Measurements from ENCODE around the gene JOSD1. TPM values are rescaled to one million over a fixed set of nuclear protein-coding genes. Genes with fewer than 3 reads are reported as not detected.

The JOSD1 gene
- total RNA-seq, 1 donor from 2014 or later, result 64.8 TPM

- no peak for DNase-seq (ENCODE audit: extremely low read depth, low read depth, low spot score)
Observed at GRCh38 chr22:38715176-38715764, 14.5 kb upstream of the JOSD1 start.

- DNase-seq (ENCODE audit: extremely low read depth, low read depth, low spot score), result no peak
Observed at GRCh38 chr22:38713921-38714320, 13.2 kb upstream of the JOSD1 start.

- no peak for DNase-seq (ENCODE audit: extremely low read depth, low read depth, low spot score)
Observed at GRCh38 chr22:38712486-38713207, 11.9 kb upstream of the JOSD1 start.

- DNase-seq (ENCODE audit: extremely low read depth, low read depth, low spot score), result no peak
Observed at GRCh38 chr22:38710866-38711265, 10.1 kb upstream of the JOSD1 start.

GRCh38 chr22:38710351-38710750 lies 9.6 kb upstream of the JOSD1 start:
- DNase-seq (ENCODE audit: extremely low read depth, low read depth, low spot score), result no peak

- no peak for DNase-seq (ENCODE audit: extremely low read depth, low read depth, low spot score)
Observed at GRCh38 chr22:38709306-38709705, 8.6 kb upstream of the JOSD1 start.

GRCh38 chr22:38707984-38708383 lies 7.2 kb upstream of the JOSD1 start:
- no peak for DNase-seq (ENCODE audit: extremely low read depth, low read depth, low spot score)

GRCh38 chr22:38707346-38707745 lies 6.6 kb upstream of the JOSD1 start:
- DNase-seq (ENCODE audit: extremely low read depth, low read depth, low spot score), result no peak

GRCh38 chr22:38706901-38707195 lies 6.1 kb upstream of the JOSD1 start:
- DNase-seq (ENCODE audit: extremely low read depth, low read depth, low spot score), result no peak

GRCh38 chr22:38706101-38706900 lies 5.6 kb upstream of the JOSD1 start:
- no peak for DNase-seq (ENCODE audit: extremely low read depth, low read depth, low spot score)

- DNase-seq (ENCODE audit: extremely low read depth, low read depth, low spot score), result peak; percentile 100
Observed at GRCh38 chr22:38705235-38706100, 4.7 kb upstream of the JOSD1 start, which contains the start of gene GTPBP1. Gene GTPBP1, plus strand, starts transcription at chr22:38705944. Its CDS starts 12 bp downstream, at chr22:38705956.

GRCh38 chr22:38704654-38705234 lies 4.0 kb upstream of the JOSD1 start:
- no peak for DNase-seq (ENCODE audit: extremely low read depth, low read depth, low spot score)

- no peak for DNase-seq (ENCODE audit: extremely low read depth, low read depth, low spot score)
Observed at GRCh38 chr22:38700270-38700788, 414 bp downstream of the JOSD1 start.

GRCh38 chr22:38699784-38700183 lies 959 bp downstream of the JOSD1 start:
- DNase-seq (ENCODE audit: extremely low read depth, low read depth, low spot score), result no peak

- DNase-seq (ENCODE audit: extremely low read depth, low read depth, low spot score), result no peak
Observed at GRCh38 chr22:38699143-38699542, 1.6 kb downstream of the JOSD1 start.

GRCh38 chr22:38698407-38699094 lies 2.2 kb downstream of the JOSD1 start:
- no peak for DNase-seq (ENCODE audit: extremely low read depth, low read depth, low spot score)

GRCh38 chr22:38697425-38698089 lies 3.2 kb downstream of the JOSD1 start:
- no peak for DNase-seq (ENCODE audit: extremely low read depth, low read depth, low spot score)

- DNase-seq (ENCODE audit: extremely low read depth, low read depth, low spot score), result peak; percentile 69
Observed at GRCh38 chr22:38696606-38697424, 3.9 kb downstream of the JOSD1 start.

All from glomerular endothelial cell (primary cell).